ENCODE data around the gene GPR33. TPM values are rescaled to one million over a fixed set of nuclear protein-coding genes. Genes with fewer than 3 reads are reported as not detected.

GPR33 gene
- total RNA-seq, 1 donor from 2014 or later: not detected

GRCh38 chr14:31501870-31502269, 14.0 kb upstream of the GPR33 start:
- TF ChIP-seq CTCF (IDR thresholded peaks at IDR 0.05; ENCODE audit: unreplicated experiment): no peak
- H3K4me3 Mint-ChIP-seq (ENCODE audit: low read depth): no peak overlapping the region
- H3K36me3 Mint-ChIP-seq (ENCODE audit: insufficient read depth): no peaks in the 10 kb centered on the region
- H3K9me3 Mint-ChIP-seq (ENCODE audit: low read depth): peaks cover 21% of the 10 kb centered on the region
- H3K4me1 Mint-ChIP-seq (ENCODE audit: low read depth): no peaks in the 10 kb centered on the region
- no peak overlapping the region for H3K27ac Mint-ChIP-seq
- no peaks in the 10 kb centered on the region for H3K27me3 Mint-ChIP-seq
- DNase-seq (ENCODE audit: low spot score, unreplicated experiment): no peak

GRCh38 chr14:31492759-31493498, 5.1 kb upstream of the GPR33 start:
- no peak for DNase-seq (ENCODE audit: low spot score, unreplicated experiment)
- H3K27ac Mint-ChIP-seq: no peak overlapping the region
- no peak for TF ChIP-seq CTCF (IDR thresholded peaks at IDR 0.05; ENCODE audit: unreplicated experiment)

GRCh38 chr14:31489691-31490090, 1.9 kb upstream of the GPR33 start:
- no peaks in the 10 kb centered on the region for H3K9me3 Mint-ChIP-seq (ENCODE audit: low read depth)
- H3K36me3 Mint-ChIP-seq (ENCODE audit: insufficient read depth): no peaks in the 10 kb centered on the region
- no peak for TF ChIP-seq CTCF (IDR thresholded peaks at IDR 0.05; ENCODE audit: unreplicated experiment)
- no peaks in the 10 kb centered on the region for H3K27me3 Mint-ChIP-seq
- no peak overlapping the region for H3K27ac Mint-ChIP-seq
- H3K4me1 Mint-ChIP-seq (ENCODE audit: low read depth): no peaks in the 10 kb centered on the region
- no peak for DNase-seq (ENCODE audit: low spot score, unreplicated experiment)
- H3K4me3 Mint-ChIP-seq (ENCODE audit: low read depth): no peak overlapping the region

More at GRCh38 chr14:31492759-31493498, 5.1 kb upstream of the GPR33 start:
- Mint-ChIP-seq H3K27me3 (no peaks in the 10 kb centered on the region), H3K4me1 (ENCODE audit: low read depth) (no peaks in the 10 kb centered on the region), H3K36me3 (ENCODE audit: insufficient read depth) (no peaks in the 10 kb centered on the region), H3K9me3 (ENCODE audit: low read depth) (peaks cover 11% of the 10 kb centered on the region), H3K4me3 (ENCODE audit: low read depth) (no peak overlapping the region)

GRCh38 chr14:31486764-31487163, 1.1 kb downstream of the GPR33 start:
- TF ChIP-seq CTCF (IDR thresholded peaks at IDR 0.05; ENCODE audit: unreplicated experiment): no peak
- Mint-ChIP-seq H3K27me3 (no peaks in the 10 kb centered on the region), H3K4me3 (ENCODE audit: low read depth) (no peak overlapping the region), H3K4me1 (ENCODE audit: low read depth) (no peaks in the 10 kb centered on the region), H3K27ac (no peak overlapping the region), H3K36me3 (ENCODE audit: insufficient read depth) (no peaks in the 10 kb centered on the region), H3K9me3 (ENCODE audit: low read depth) (no peaks in the 10 kb centered on the region)
- no peak for DNase-seq (ENCODE audit: low spot score, unreplicated experiment)

- Mint-ChIP-seq H3K36me3 (ENCODE audit: insufficient read depth) (no peaks in the 10 kb centered on the region), H3K4me3 (ENCODE audit: low read depth) (no peak overlapping the region), H3K4me1 (ENCODE audit: low read depth) (no peaks in the 10 kb centered on the region), H3K27ac (no peak overlapping the region), H3K27me3 (no peaks in the 10 kb centered on the region), H3K9me3 (ENCODE audit: low read depth) (no peaks in the 10 kb centered on the region)
- DNase-seq (ENCODE audit: low spot score, unreplicated experiment): no peak
- no peak for TF ChIP-seq CTCF (IDR thresholded peaks at IDR 0.05; ENCODE audit: unreplicated experiment)
These were observed 3.1 kb downstream of the GPR33 start for GRCh38 chr14:31484754-31485153.
